Osteocyte (in vitro differentiated cells): ENCODE results near the gene HS3ST2. TPM values are rescaled to one million over a fixed set of nuclear protein-coding genes. Genes with fewer than 3 reads are reported as not detected.

Experiments
- DNase-seq: peaks from one replicate; pipeline ENCODE4 v3.0.0; 2021; ENCODE audit warnings: mixed read lengths; ENCODE audit not compliant: unreplicated experiment; ENCODE audit errors: extremely low spot score
- H3K27ac Mint-ChIP-seq: one replicate; pipeline ENCODE4 v1.8.0; 2021; ENCODE audit warnings: mild to moderate bottlenecking, mixed read lengths; ENCODE audit not compliant: unreplicated experiment
- H3K27me3 Mint-ChIP-seq: one replicate; pipeline ENCODE4 v1.8.0; 2021; ENCODE audit warnings: mixed read lengths; ENCODE audit not compliant: unreplicated experiment
- H3K36me3 Mint-ChIP-seq: one replicate; pipeline ENCODE4 v1.8.0; 2021; ENCODE audit warnings: mixed read lengths; ENCODE audit not compliant: unreplicated experiment
- H3K4me1 Mint-ChIP-seq: one replicate; pipeline ENCODE4 v1.8.0; 2021; ENCODE audit warnings: mixed read lengths; ENCODE audit not compliant: unreplicated experiment
- H3K4me3 Mint-ChIP-seq: one replicate; pipeline ENCODE4 v1.8.0; 2021; ENCODE audit warnings: mild to moderate bottlenecking, moderate library complexity, mixed read lengths; ENCODE audit not compliant: unreplicated experiment
- H3K9me3 Mint-ChIP-seq: one replicate; pipeline ENCODE4 v1.8.0; 2021; ENCODE audit warnings: mixed read lengths; ENCODE audit not compliant: unreplicated experiment
- total RNA-seq: library from RNA; stranded (reverse); gene quantifications from 2 replicates; pipeline ENCODE4 v1.2.1, GENCODE V29; 2021
- TF ChIP-seq, protein P1 (sequence below): fragments of 200-600 bp; sonication (generic); IDR thresholded peaks from 2 replicates; pipeline ENCODE4 v1.5.0; 2021; ENCODE audit warnings: antibody characterized with exemption, mild to moderate bottlenecking, moderate library complexity

HS3ST2 gene
- total RNA-seq, 1 donor from 2014 or later, result not detected

DNA sequence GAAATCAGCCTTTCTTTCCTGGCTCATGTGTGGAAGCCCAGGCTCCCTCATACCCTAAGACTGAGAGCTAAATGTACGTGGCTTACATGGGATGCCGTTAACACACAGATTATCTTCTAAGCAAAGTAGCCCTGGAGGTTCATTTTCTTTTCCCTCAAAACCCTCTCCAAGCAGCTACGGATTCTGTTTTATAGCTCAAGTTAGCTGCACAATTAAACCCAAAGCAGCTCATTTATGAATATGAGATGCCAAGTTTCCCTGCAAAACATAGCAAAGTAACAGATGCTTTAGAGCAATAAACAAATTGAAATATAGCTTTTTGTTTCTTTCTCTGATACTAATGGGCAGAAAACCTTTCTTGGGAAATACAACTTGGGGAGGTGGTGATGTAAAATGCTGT lies 72.0 kb downstream of the HS3ST2 start:
- Mint-ChIP-seq H3K36me3 (no peaks in the 10 kb centered on the region), H3K9me3 (no peaks in the 10 kb centered on the region), H3K4me1 (no peaks in the 10 kb centered on the region), H3K27ac (no peak overlapping the region), H3K4me3 (no peak overlapping the region), H3K27me3 (no peaks in the 10 kb centered on the region)
- DNase-seq, result no peak
- TF ChIP-seq, protein P1, sequence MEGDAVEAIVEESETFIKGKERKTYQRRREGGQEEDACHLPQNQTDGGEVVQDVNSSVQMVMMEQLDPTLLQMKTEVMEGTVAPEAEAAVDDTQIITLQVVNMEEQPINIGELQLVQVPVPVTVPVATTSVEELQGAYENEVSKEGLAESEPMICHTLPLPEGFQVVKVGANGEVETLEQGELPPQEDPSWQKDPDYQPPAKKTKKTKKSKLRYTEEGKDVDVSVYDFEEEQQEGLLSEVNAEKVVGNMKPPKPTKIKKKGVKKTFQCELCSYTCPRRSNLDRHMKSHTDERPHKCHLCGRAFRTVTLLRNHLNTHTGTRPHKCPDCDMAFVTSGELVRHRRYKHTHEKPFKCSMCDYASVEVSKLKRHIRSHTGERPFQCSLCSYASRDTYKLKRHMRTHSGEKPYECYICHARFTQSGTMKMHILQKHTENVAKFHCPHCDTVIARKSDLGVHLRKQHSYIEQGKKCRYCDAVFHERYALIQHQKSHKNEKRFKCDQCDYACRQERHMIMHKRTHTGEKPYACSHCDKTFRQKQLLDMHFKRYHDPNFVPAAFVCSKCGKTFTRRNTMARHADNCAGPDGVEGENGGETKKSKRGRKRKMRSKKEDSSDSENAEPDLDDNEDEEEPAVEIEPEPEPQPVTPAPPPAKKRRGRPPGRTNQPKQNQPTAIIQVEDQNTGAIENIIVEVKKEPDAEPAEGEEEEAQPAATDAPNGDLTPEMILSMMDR, result no peak

DNA sequence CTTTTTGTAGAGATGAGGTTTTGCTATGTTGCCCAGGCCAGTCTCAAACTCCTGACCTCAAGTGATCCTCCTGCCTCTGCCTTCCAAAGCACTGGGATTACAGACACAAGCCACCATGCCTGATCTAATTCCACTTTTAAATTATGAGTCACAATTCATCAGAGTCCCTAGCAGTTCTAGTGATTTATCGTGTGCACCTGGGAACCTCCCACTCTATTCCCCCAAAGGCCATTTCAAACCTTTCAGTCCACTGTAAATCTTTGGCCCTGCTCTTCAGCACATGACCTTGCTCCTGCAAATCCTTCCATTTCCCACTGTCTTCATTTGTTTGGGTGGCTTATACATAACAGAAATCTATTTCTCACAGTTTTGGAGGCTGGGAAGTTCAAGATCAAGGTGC lies 73.0 kb downstream of the HS3ST2 start:
- TF ChIP-seq, protein P1, result no peak
- H3K27me3 Mint-ChIP-seq, result no peaks in the 10 kb centered on the region
- no peak overlapping the region for H3K27ac Mint-ChIP-seq
- H3K9me3 Mint-ChIP-seq, result no peaks in the 10 kb centered on the region
- DNase-seq, result no peak
- H3K36me3 Mint-ChIP-seq, result no peaks in the 10 kb centered on the region
- H3K4me1 Mint-ChIP-seq, result no peaks in the 10 kb centered on the region
- H3K4me3 Mint-ChIP-seq, result no peak overlapping the region

DNA sequence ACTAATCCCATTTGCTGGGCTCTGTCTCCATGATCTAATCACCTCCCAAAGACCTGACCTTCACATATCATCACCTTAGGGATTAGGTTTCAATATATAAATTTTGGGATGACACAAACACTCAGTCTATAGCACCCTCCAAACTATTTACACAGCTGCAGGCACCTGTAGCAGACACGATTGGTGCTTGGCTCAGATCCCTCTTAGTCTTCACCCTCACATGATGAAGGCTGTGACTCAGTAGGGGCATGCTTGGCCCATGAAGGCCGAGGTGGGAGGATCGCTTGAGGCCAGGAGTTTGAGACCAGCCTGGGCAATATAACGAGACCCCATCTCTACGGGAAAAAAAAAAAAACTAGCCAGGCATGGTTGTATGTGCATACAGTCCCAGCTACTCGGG lies 73.5 kb downstream of the HS3ST2 start:
- Mint-ChIP-seq H3K36me3 (no peaks in the 10 kb centered on the region), H3K4me3 (no peak overlapping the region), H3K4me1 (no peaks in the 10 kb centered on the region), H3K27ac (no peak overlapping the region), H3K27me3 (no peaks in the 10 kb centered on the region), H3K9me3 (no peaks in the 10 kb centered on the region)
- TF ChIP-seq, protein P1, result no peak
- DNase-seq, result no peak

DNA sequence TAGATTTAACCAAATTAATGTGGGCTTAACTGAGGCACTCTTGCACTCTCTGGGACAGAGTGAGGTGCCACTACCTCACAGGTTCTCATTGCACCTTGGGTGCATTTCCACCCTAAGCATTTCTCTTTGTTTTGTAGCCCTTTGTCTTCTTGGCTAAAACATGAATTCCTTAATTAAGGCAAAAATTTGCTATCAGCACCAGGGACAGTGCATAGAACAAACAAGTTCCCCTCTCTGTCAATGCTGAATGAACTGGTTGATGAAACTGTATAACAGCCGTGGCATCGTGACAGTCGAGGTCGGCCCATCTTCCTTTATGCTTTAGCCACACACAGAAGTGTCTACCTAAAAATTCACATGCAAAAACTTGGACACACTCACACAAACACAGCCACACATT lies 74.8 kb downstream of the HS3ST2 start:
- H3K4me1 Mint-ChIP-seq, result no peaks in the 10 kb centered on the region
- no peak overlapping the region for H3K4me3 Mint-ChIP-seq
- no peaks in the 10 kb centered on the region for H3K36me3 Mint-ChIP-seq
- TF ChIP-seq, protein P1, result no peak
- H3K9me3 Mint-ChIP-seq, result no peaks in the 10 kb centered on the region
- no peaks in the 10 kb centered on the region for H3K27me3 Mint-ChIP-seq
- no peak overlapping the region for H3K27ac Mint-ChIP-seq
- no peak for DNase-seq

DNA sequence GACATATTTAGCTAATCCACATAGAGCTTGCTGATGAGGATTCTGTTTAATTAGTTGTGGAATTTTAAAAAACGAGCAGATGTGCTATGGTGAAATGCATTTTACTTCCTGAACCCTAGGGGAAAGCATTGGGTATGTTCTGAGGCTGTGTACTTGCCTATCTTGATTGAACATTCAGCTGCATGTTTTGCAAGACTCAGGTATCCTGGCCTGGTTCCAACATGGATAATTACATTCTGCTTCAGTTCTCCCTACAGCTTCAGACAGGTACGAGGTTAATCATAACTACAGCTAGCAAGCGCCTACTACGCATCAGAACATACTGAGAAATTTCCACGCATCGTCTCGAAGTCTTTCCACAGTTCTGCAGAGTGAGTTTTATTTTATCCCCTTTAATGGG lies 77.0 kb downstream of the HS3ST2 start:
- Mint-ChIP-seq H3K27ac (no peak overlapping the region), H3K4me3 (no peak overlapping the region), H3K27me3 (no peaks in the 10 kb centered on the region), H3K4me1 (no peaks in the 10 kb centered on the region), H3K9me3 (no peaks in the 10 kb centered on the region), H3K36me3 (no peaks in the 10 kb centered on the region)
- TF ChIP-seq, protein P1, result no peak
- no peak for DNase-seq
